H1 (cell line): ENCODE data around the gene ADAMTS16. TPM values are rescaled to one million over a fixed set of nuclear protein-coding genes. Genes with fewer than 3 reads are reported as not detected.

ENCODE experiments used
- CTCF ChIA-PET: fragments of 300-600 bp; sonication (Branson Sonifier 250); formaldehyde crosslinking; loops from one replicate; lab custom pipeline; 2021; ENCODE audit not compliant: partially characterized antibody; lab: Charles Lee
- POLR2A ChIA-PET: fragments of 300-600 bp; sonication (Branson Sonifier 250); formaldehyde crosslinking; loops from one replicate; lab custom pipeline; 2021; ENCODE audit warnings: inconsistent platforms; ENCODE audit not compliant: partially characterized antibody; lab: Charles Lee
- DNase-seq, 2 experiments: peaks; one replicate each; pipeline versions ENCODE4 v3.0.0 to v3.0.0-alpha.2; 2010 to 2022; ENCODE audit warnings: low spot score in 2 of 2, low read depth in 1 of 2, mixed read lengths in 1 of 2
- FAIRE-seq: peaks from 2 replicates; lab custom pipeline; 2011; peaks lifted over from hg19 to GRCh38; lab: Jason Lieb, UNC
- H2AFZ ChIP-seq: 2 replicates; pipeline ENCODE4 v1.8.1; 2012; ENCODE audit warnings: low read length, inconsistent platforms
- H2AK5ac ChIP-seq: 2 replicates; pipeline ENCODE4 v1.6.1; 2013; ENCODE audit warnings: low read depth, low read length
- H2BK120ac ChIP-seq: replicated peaks from 2 replicates; pipeline ENCODE3; 2013; ENCODE audit warnings: low read depth, low read length, inconsistent platforms
- H2BK12ac ChIP-seq: 2 replicates; pipeline ENCODE4 v1.6.1; 2013; ENCODE audit warnings: low read depth, low read length
- H2BK15ac ChIP-seq: 2 replicates; pipeline ENCODE4 v1.6.1; 2013; ENCODE audit warnings: low read length
- H2BK20ac ChIP-seq: 2 replicates; pipeline ENCODE4 v1.6.1; 2013; ENCODE audit warnings: low read length
- H2BK5ac ChIP-seq: 2 replicates; pipeline ENCODE4 v1.6.1; 2013; ENCODE audit warnings: low read depth, low read length
- H3K14ac ChIP-seq: 2 replicates; pipeline ENCODE4 v1.6.1; 2013; ENCODE audit warnings: inconsistent platforms; ENCODE audit not compliant: insufficient read length
- H3K18ac ChIP-seq: 2 replicates; pipeline ENCODE4 v1.6.1; 2013; ENCODE audit warnings: low read length; ENCODE audit errors: extremely low read depth
- H3K23ac ChIP-seq: 2 replicates; pipeline ENCODE4 v1.6.1; 2013; ENCODE audit warnings: inconsistent platforms; ENCODE audit not compliant: insufficient read length
- H3K23me2 ChIP-seq: 2 replicates; pipeline ENCODE4 v1.6.1; 2013; ENCODE audit warnings: low read depth, low read length
- H3K27ac ChIP-seq: 2 replicates; pipeline ENCODE4 v1.6.1; 2011; ENCODE audit warnings: low read depth, low read length, inconsistent platforms
- H3K27me3 ChIP-seq, 4 experiments: replicated peaks in 1 of 4; 1 replicate in 1 of 4; 2 replicates in 3 of 4; pipeline versions ENCODE4 v1.6.1 to v1.8.1; 2011 to 2013; ENCODE audit warnings: low read length in 3 of 4, mild to moderate bottlenecking in 3 of 4, inconsistent platforms in 2 of 4, mixed read lengths in 2 of 4, moderate library complexity in 1 of 4; ENCODE audit not compliant: control insufficient read depth in 3 of 4, insufficient read depth in 3 of 4; ENCODE audit errors: extremely low read depth in 1 of 4
- H3K36me3 ChIP-seq, 4 experiments: 2 replicates each; pipeline versions ENCODE4 v1.6.1 to v1.8.1; 2011 to 2013; ENCODE audit warnings: mild to moderate bottlenecking in 4 of 4, low read length in 3 of 4, moderate library complexity in 2 of 4, control low read depth in 1 of 4, inconsistent platforms in 1 of 4; ENCODE audit not compliant: insufficient read depth in 4 of 4, control insufficient read depth in 2 of 4
- H3K4ac ChIP-seq: replicated peaks from 2 replicates; pipeline ENCODE3; 2013; ENCODE audit warnings: low read length, low read depth, mixed read lengths, inconsistent platforms; ENCODE audit not compliant: insufficient read length
- H3K4me1 ChIP-seq, 4 experiments: replicated peaks in 1 of 4; 1 replicate in 1 of 4; 2 replicates in 3 of 4; pipeline versions ENCODE4 v1.6.1 to v1.8.1; 2011 to 2013; ENCODE audit warnings: low read length in 3 of 4, inconsistent platforms in 2 of 4, mixed read lengths in 1 of 4; ENCODE audit not compliant: insufficient read depth in 4 of 4, control insufficient read depth in 3 of 4
- H3K4me2 ChIP-seq, 2 experiments: 2 replicates each; pipeline versions ENCODE4 v1.6.1 to v1.8.1; 2011 to 2013; ENCODE audit warnings: low read depth in 2 of 2, low read length in 2 of 2, control low read depth in 1 of 2, inconsistent platforms in 1 of 2, mild to moderate bottlenecking in 1 of 2; ENCODE audit not compliant: insufficient read depth in 1 of 2
- H3K4me3 ChIP-seq, 4 experiments: fragments of 200-600, 300-600 bp in 1 of 4; sonication (generic), shearing (Covaris generic), sonication (Bioruptor Twin) in 1 of 4; 2 replicates each; pipeline versions ENCODE4 v1.5.1 to v1.8.1; 2011 to 2016; ENCODE audit warnings: low read length in 4 of 4, low read depth in 3 of 4, control low read depth in 2 of 4, inconsistent platforms in 2 of 4, mild to moderate bottlenecking in 2 of 4, mixed read lengths in 1 of 4, moderate library complexity in 1 of 4; ENCODE audit not compliant: insufficient read depth in 2 of 4; ENCODE audit errors: extremely low read depth in 1 of 4
- H3K56ac ChIP-seq: replicated peaks from 2 replicates; pipeline ENCODE3; 2013; ENCODE audit warnings: low read depth, mild to moderate bottlenecking, mixed read lengths, low read length, inconsistent platforms; ENCODE audit not compliant: insufficient read length
- H3K79me1 ChIP-seq: 2 replicates; pipeline ENCODE4 v1.6.1; 2013; ENCODE audit warnings: low read depth, low read length, control low read depth
- H3K79me2 ChIP-seq, 2 experiments: 2 replicates each; pipeline versions ENCODE4 v1.6.1 to v1.8.1; 2012 to 2013; ENCODE audit warnings: low read length in 2 of 2, mild to moderate bottlenecking in 2 of 2, inconsistent platforms in 1 of 2; ENCODE audit not compliant: insufficient read depth in 2 of 2, control insufficient read depth in 1 of 2
- H3K9ac ChIP-seq, 4 experiments: replicated peaks in 1 of 4; 1 replicate in 1 of 4; 2 replicates in 3 of 4; pipeline versions ENCODE4 v1.6.1 to v1.8.1; 2011 to 2013; ENCODE audit warnings: low read depth in 3 of 4, low read length in 3 of 4, control low read depth in 2 of 4, mild to moderate bottlenecking in 2 of 4, moderate library complexity in 2 of 4, inconsistent platforms in 1 of 4; ENCODE audit errors: extremely low read depth in 1 of 4
- H3K9me3 ChIP-seq, 2 experiments: 2 replicates each; pipeline versions ENCODE4 v1.6.1 to v1.8.1; 2012 to 2013; ENCODE audit warnings: mild to moderate bottlenecking in 2 of 2, moderate library complexity in 2 of 2, control low read depth in 1 of 2, inconsistent platforms in 1 of 2, low read depth in 1 of 2, low read length in 1 of 2, mixed read lengths in 1 of 2; ENCODE audit not compliant: insufficient read depth in 2 of 2
- H4K20me1 ChIP-seq, 2 experiments: replicated peaks in 1 of 2; 2 replicates each; pipeline versions ENCODE3 to v1.8.1; 2011 to 2013; ENCODE audit warnings: inconsistent platforms in 2 of 2, low read length in 2 of 2, mild to moderate bottlenecking in 1 of 2; ENCODE audit not compliant: insufficient read depth in 2 of 2, control insufficient read depth in 1 of 2
- H4K5ac ChIP-seq: 2 replicates; pipeline ENCODE4 v1.6.1; 2013; ENCODE audit warnings: low read length, low read depth, mixed read lengths, inconsistent platforms; ENCODE audit not compliant: insufficient read length
- H4K8ac ChIP-seq: 2 replicates; pipeline ENCODE4 v1.8.0; 2013; ENCODE audit warnings: mild to moderate bottlenecking, moderate library complexity, low read length, inconsistent platforms; ENCODE audit not compliant: insufficient read depth; ENCODE audit errors: extremely low read depth
- H4K91ac ChIP-seq: replicated peaks from 2 replicates; pipeline ENCODE3; 2013; ENCODE audit warnings: low read length, mixed read lengths, inconsistent platforms; ENCODE audit not compliant: insufficient read length
- ASH2L ChIP-seq: fragments of 200-600, 300-600 bp; sonication (generic); IDR thresholded peaks from one replicate; pipeline ENCODE4 v1.7.1; 2017; ENCODE audit warnings: low read length
- CHD1 ChIP-seq: IDR thresholded peaks from 2 replicates; pipeline ENCODE4 v1.6.1; 2012; ENCODE audit warnings: low read depth, low read length, improper control_type of control experiment
- CTBP2 ChIP-seq: IDR thresholded peaks from 2 replicates; pipeline ENCODE4 v1.7.0; 2011; ENCODE audit warnings: borderline replicate concordance, mild to moderate bottlenecking, moderate library complexity, mixed read lengths, low read length; ENCODE audit not compliant: insufficient read depth, insufficient read length
- EP300 ChIP-seq, 2 experiments: IDR thresholded peaks; 1 replicate in 1 of 2; 2 replicates in 1 of 2; pipeline ENCODE4 v1.6.1; 2011 to 2012; ENCODE audit warnings: low read depth in 2 of 2, low read length in 2 of 2, mild to moderate bottlenecking in 2 of 2, borderline replicate concordance in 1 of 2, inconsistent platforms in 1 of 2, moderate library complexity in 1 of 2
- KDM5A ChIP-seq: fragments of 200-600 bp; IDR thresholded peaks from 2 replicates; pipeline ENCODE4 v1.7.1; 2012; ENCODE audit warnings: mild to moderate bottlenecking, low read length, inconsistent platforms, mixed read lengths
- NANOG ChIP-seq: IDR thresholded peaks from 2 replicates; pipeline ENCODE4 v1.6.1; 2011; ENCODE audit warnings: low read length, low read depth, mild to moderate bottlenecking, inconsistent platforms; ENCODE audit not compliant: insufficient read depth, poor library complexity, severe bottlenecking
- POU5F1 ChIP-seq: IDR thresholded peaks from 2 replicates; pipeline ENCODE4 v1.6.1; 2011; ENCODE audit warnings: low read depth, mild to moderate bottlenecking, low read length, moderate library complexity
- RBBP5 ChIP-seq: IDR thresholded peaks from 2 replicates; pipeline ENCODE4 v1.7.1; 2012; ENCODE audit warnings: low read depth, mild to moderate bottlenecking, inconsistent platforms, low read length, moderate library complexity, borderline replicate concordance
- RNF2 ChIP-seq: fragments of 200-900, 300-1000 bp; sonication (generic); IDR thresholded peaks from 2 replicates; pipeline ENCODE4 v1.7.1; 2016; ENCODE audit warnings: borderline replicate concordance, low read depth, mild to moderate bottlenecking, antibody characterized with exemption, low read length; ENCODE audit not compliant: poor library complexity, severe bottlenecking; ENCODE audit errors: missing control alignments
- TCF12 ChIP-seq: IDR thresholded peaks from 2 replicates; pipeline ENCODE4 v1.6.1; 2011; ENCODE audit warnings: low read depth, mild to moderate bottlenecking, low read length
- WGBS, 2 experiments: shearing (Covaris generic) in 1 of 2; methylation state at CpG; one replicate each; pipeline versions ENCODE4 v1.1.6 to v1.1.7; 2013 to 2015; ENCODE audit warnings: low lambda C conversion rate in 2 of 2, mixed read lengths in 2 of 2, inconsistent platforms in 1 of 2, low coverage in 1 of 2, missing lambda C conversion rate in 1 of 2; ENCODE audit not compliant: insufficient replicate concordance in 2 of 2, insufficient coverage in 1 of 2, insufficient read length in 1 of 2; ENCODE audit errors: extremely low coverage in 1 of 2, missing lambda C conversion rate in 1 of 2; 5-methylcytosine and 5-hydroxymethylcytosine counted together
- polyA plus RNA-seq, 7 experiments: library from polyadenylated mRNA; depleted of rRNA in 3 of 7; stranded (reverse) in 5 of 7; unstranded in 2 of 7; fragments of >200 nt in 5 of 7; fragments of 200-250 nt in 2 of 7; gene quantifications; 1 replicate in 5 of 7; 2 replicates in 1 of 7; 4 replicates in 1 of 7; pipeline versions ENCODE4 v1.2.1 to v1.2.3, GENCODE V29; 2011 to 2013; ENCODE audit warnings: missing spikeins in 2 of 7, mixed read lengths in 2 of 7
- total RNA-seq: library from RNA; stranded (reverse); fragmentation: NEBNext Ultra II Directional; extraction: Animal tissue kit (Norgen Biotek cat#: 25700); gene quantifications from 2 replicates; pipeline ENCODE4 v1.2.1, GENCODE V29; 2021
- TF ChIP-seq, protein P1 (sequence below): IDR thresholded peaks from 2 replicates; pipeline ENCODE4 v1.6.1; 2012; ENCODE audit warnings: inconsistent platforms

Gene ADAMTS16
- total and polyA plus RNA-seq, 2 of the 8 experiments (the other 6 are each of a cell fraction or from before 2014, with no cell fraction given): 3.7 to 16.0 TPM

DNA sequence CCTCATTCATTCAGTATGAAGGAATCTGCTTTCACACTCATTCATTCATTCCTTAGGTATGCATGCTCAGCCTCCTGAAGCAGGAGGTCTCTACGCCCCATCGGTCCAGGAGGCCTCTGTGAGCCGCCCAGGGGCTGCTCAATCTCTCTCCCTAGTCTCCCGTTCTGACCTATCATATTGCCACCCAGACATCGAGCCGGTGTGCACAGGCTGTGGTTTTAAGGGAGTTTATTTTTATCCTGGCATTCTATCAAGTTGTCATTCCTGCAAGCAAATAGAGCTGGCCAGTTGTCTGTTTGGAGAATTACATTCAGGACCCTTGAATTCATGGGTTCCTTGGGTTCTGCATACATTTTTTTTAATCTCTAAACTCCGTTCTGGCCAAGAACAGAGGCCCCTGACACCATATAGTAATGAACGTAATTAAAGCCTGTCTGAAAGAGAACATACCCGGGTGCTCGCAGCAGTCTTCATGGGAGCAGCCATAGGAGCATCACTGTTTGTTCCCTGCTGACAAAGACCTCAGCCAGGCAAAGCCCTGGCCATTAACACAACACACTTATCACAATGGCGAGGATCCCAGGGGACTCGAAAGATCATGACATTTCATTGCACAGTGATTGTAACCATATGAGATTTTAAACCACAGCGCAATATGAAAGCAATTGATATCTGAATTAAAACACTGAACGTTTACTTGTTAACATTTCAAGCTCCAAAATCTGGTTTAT, 80.9 kb downstream of the ADAMTS16 start:
- no peak overlapping the region for H2BK12ac ChIP-seq
- no peaks in the 10 kb centered on the region for H3K79me2 ChIP-seq
- H3K4me3 ChIP-seq: no peak overlapping the region
- no peak overlapping the region for H2BK5ac ChIP-seq
- no peak for FAIRE-seq
- H3K4ac ChIP-seq: no peak overlapping the region
- no peaks in the 10 kb centered on the region for H3K9me3 ChIP-seq
- H4K91ac ChIP-seq: no peak overlapping the region
- no peak overlapping the region for H4K5ac ChIP-seq
- H4K20me1 ChIP-seq: no peaks in the 10 kb centered on the region
- H3K79me1 ChIP-seq: no peaks in the 10 kb centered on the region; the same call in 1 of the 2 replicates
- H3K4me2 ChIP-seq: no peak overlapping the region
- no peak overlapping the region for H2BK20ac ChIP-seq
- ChIA-PET POLR2A (no interaction called here), CTCF (interaction anchor here (1.1 kb wide), 1 partner anchor 17 kb away, joined by 3 read pairs; no protein-coding TSS in a partner anchor)
- H4K8ac ChIP-seq: no peak overlapping the region
- 0 out of 2 replicates have a peak overlapping the region, but pooled peaks have one; percentile 6 for H2AK5ac ChIP-seq
- no peak overlapping the region for H3K56ac ChIP-seq
- no peak overlapping the region for H3K9ac ChIP-seq
- no peak overlapping the region for H2AFZ ChIP-seq
- H3K14ac ChIP-seq: no peak overlapping the region
- H2BK15ac ChIP-seq: no peak overlapping the region
- no peak overlapping the region for H3K23ac ChIP-seq
- no peak overlapping the region for H3K18ac ChIP-seq
- no peak overlapping the region for H3K27ac ChIP-seq
- peaks cover 0 to 3% (median 1%) of the 10 kb centered on the region in 4 experiments; a peak in 2 of 7 replicates for H3K4me1 ChIP-seq
- DNase-seq: no peak
- no peak overlapping the region for H2BK120ac ChIP-seq
- no peaks in the 10 kb centered on the region for H3K27me3 ChIP-seq
- peaks cover 0 to 5% (median 2%) of the 10 kb centered on the region in 4 experiments; a peak in 2 of 8 replicates for H3K36me3 ChIP-seq
- 88% methylated on average over 14 of the region's 14 CpGs; no CpG with 5 or more reads in 1 of the 2 experiments for WGBS, 2 experiments
- no peaks in the 10 kb centered on the region; the same call in 1 of the 2 replicates for H3K23me2 ChIP-seq
- TF ChIP-seq TCF12 (no peak), EP300 (IDR thresholded peaks at IDR 0.05; ENCODE audit: borderline replicate concordance in 1 of 2, low read depth in 2 of 2, low read length in 2 of 2) (no peak), CTBP2 (no peak), KDM5A (no peak), NANOG (no peak), POU5F1 (no peak), RNF2 (no peak), RBBP5 (no peak), ASH2L (no peak), CHD1 (no peak)
- TF ChIP-seq, protein P1, sequence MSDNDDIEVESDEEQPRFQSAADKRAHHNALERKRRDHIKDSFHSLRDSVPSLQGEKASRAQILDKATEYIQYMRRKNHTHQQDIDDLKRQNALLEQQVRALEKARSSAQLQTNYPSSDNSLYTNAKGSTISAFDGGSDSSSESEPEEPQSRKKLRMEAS: no peak
